ENCODE data around the gene NR1H2.

GRCh38 chr19:50349277-50350057 is 26.8 kb upstream of the NR1H2 start:
- TF ChIP-seq POLR2A (IDR thresholded peaks at IDR 0.05; ENCODE audit: borderline replicate concordance, extremely low read depth, insufficient read depth, insufficient read length) (no peak), MAX (IDR thresholded peaks at IDR 0.05) (no peak), REST (IDR thresholded peaks at IDR 0.05; ENCODE audit: low read depth) (no peak), YY1 (IDR thresholded peaks at IDR 0.05; ENCODE audit: extremely low read depth, insufficient replicate concordance, low read depth, low read length) (no peak)
